Measurements from ENCODE around the gene FAM114A1. TPM values are rescaled to one million over a fixed set of nuclear protein-coding genes. Genes with fewer than 3 reads are reported as not detected.

Gene FAM114A1
- total and polyA plus RNA-seq, 4 donors: 22.1 to 108 (median 53.9) TPM

DNA sequence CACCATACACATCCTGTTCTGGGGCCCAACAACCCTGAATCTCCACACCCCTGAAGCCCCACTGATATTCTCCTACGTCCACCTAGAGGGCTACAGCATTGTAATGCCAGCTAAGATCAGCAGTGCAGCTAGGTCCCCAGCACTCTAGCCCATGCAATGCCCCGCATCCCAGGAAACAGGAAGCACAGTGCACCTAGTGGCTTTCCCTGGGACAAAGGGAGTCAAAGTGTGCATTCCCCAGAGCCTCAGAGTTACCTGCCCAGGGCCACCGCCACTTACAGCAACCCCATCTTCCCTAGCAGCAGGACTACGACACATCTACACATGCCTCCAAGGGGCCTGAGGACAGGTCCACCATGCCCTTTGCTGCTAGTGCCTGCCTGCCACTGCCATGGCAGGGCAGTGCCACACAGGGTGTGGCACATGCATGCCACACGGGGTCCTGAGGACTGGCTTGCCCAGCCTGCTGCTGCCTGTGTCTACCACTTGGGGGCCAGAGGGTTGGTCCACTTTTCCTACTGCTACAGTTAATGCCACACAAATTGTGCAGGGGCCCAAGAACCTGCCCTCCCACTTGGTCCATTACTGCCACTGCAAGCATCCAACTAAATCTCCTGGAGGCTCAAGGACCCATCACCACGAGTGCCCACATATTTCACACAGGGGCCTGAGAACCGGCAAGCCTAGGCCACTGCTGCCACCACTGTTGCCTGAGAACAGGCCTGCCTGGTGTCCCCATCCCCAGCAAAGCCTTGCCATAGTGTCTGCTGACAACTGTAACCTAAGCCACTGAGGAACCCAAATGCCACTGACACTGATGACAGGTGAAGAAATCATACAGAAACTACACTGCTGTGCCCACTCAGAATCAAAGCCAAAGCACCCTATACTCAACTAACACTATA, 34.7 kb upstream of the FAM114A1 start:
- no peaks in the 10 kb centered on the region for H3K36me3 ChIP-seq (ENCODE audit: control insufficient read depth in 4 of 4, insufficient read depth in 3 of 4, low read depth in 1 of 4, low read length in 3 of 4)
- H3K4me3 ChIP-seq (ENCODE audit: low read depth in 1 of 3, low read length in 3 of 3): no peak overlapping the region
- no peaks in the 10 kb centered on the region for H3K4me1 ChIP-seq (ENCODE audit: control insufficient read depth in 4 of 4, insufficient read depth in 4 of 4, low read length in 3 of 4)
- no peaks in the 10 kb centered on the region for H3K27me3 ChIP-seq (ENCODE audit: control insufficient read depth in 4 of 4, insufficient read depth in 4 of 4, low read length in 3 of 4)
- no peak overlapping the region for H3K9ac ChIP-seq (ENCODE audit: low read depth in 1 of 2, low read length in 2 of 2)
- H3K27ac ChIP-seq (ENCODE audit: low read depth in 1 of 2, low read length in 2 of 2): no peak overlapping the region
- WGBS: 94% methylated on average over 7 of the region's 7 CpGs
- no peak for TF ChIP-seq GABPA (IDR thresholded peaks at IDR 0.05 in 1 of 2, conservative IDR thresholded peaks at IDR 0.05 in 1 of 2)
- no peak for DNase-seq (ENCODE audit: low spot score)
- H3K9me3 ChIP-seq (ENCODE audit: control insufficient read depth in 4 of 4, low read length in 3 of 4): no peaks in the 10 kb centered on the region

GRCh38 chr4:38834570-38834969, 33.0 kb upstream of the FAM114A1 start:
- H3K27ac ChIP-seq (ENCODE audit: low read depth in 1 of 2, low read length in 2 of 2): no peak overlapping the region
- H3K9ac ChIP-seq (ENCODE audit: low read depth in 1 of 2, low read length in 2 of 2): no peak overlapping the region
- no peak overlapping the region for H3K4me3 ChIP-seq (ENCODE audit: low read depth in 1 of 3, low read length in 3 of 3)
- H3K4me1 ChIP-seq (ENCODE audit: control insufficient read depth in 4 of 4, insufficient read depth in 4 of 4, low read length in 3 of 4): no peaks in the 10 kb centered on the region
- no peaks in the 10 kb centered on the region for H3K36me3 ChIP-seq (ENCODE audit: control insufficient read depth in 4 of 4, insufficient read depth in 3 of 4, low read depth in 1 of 4, low read length in 3 of 4)
- no peaks in the 10 kb centered on the region for H3K27me3 ChIP-seq (ENCODE audit: control insufficient read depth in 4 of 4, insufficient read depth in 4 of 4, low read length in 3 of 4)
- no peaks in the 10 kb centered on the region for H3K9me3 ChIP-seq (ENCODE audit: control insufficient read depth in 4 of 4, low read length in 3 of 4)
- TF ChIP-seq, protein P1, sequence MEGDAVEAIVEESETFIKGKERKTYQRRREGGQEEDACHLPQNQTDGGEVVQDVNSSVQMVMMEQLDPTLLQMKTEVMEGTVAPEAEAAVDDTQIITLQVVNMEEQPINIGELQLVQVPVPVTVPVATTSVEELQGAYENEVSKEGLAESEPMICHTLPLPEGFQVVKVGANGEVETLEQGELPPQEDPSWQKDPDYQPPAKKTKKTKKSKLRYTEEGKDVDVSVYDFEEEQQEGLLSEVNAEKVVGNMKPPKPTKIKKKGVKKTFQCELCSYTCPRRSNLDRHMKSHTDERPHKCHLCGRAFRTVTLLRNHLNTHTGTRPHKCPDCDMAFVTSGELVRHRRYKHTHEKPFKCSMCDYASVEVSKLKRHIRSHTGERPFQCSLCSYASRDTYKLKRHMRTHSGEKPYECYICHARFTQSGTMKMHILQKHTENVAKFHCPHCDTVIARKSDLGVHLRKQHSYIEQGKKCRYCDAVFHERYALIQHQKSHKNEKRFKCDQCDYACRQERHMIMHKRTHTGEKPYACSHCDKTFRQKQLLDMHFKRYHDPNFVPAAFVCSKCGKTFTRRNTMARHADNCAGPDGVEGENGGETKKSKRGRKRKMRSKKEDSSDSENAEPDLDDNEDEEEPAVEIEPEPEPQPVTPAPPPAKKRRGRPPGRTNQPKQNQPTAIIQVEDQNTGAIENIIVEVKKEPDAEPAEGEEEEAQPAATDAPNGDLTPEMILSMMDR (IDR thresholded peaks at IDR 0.05; ENCODE audit: low read depth, low read length, missing input control): no peak
- no peak for TF ChIP-seq FOXA1 (IDR thresholded peaks at IDR 0.05)
- WGBS: 98% methylated on average over 4 of the region's 4 CpGs
- no peak for DNase-seq (ENCODE audit: low spot score)

DNA sequence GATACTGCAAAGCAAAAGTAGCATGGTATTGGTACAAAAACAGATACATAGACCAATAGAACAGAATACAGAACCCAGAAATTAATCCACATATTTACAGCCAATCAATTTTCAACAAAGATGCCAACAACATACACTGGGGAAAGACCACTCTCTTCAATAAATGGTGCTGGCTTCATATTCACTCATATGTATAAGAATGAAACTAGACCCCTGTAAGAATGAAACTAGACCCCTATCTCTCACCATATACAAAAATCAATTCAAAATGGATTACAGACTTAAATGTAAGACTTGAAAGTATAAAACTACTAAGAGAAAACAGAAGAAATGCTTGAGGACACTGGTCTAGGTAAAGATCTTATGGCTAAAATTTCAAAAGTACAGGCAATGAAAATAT, 30.3 kb upstream of the FAM114A1 start:
- Histone ChIP-seq H3K4me3 (ENCODE audit: low read depth in 1 of 3, low read length in 3 of 3) (no peak overlapping the region), H3K36me3 (ENCODE audit: control insufficient read depth in 4 of 4, insufficient read depth in 3 of 4, low read depth in 1 of 4, low read length in 3 of 4) (no peaks in the 10 kb centered on the region), H3K27ac (ENCODE audit: low read depth in 1 of 2, low read length in 2 of 2) (no peak overlapping the region), H3K9ac (ENCODE audit: low read depth in 1 of 2, low read length in 2 of 2) (no peak overlapping the region), H3K27me3 (ENCODE audit: control insufficient read depth in 4 of 4, insufficient read depth in 4 of 4, low read length in 3 of 4) (no peaks in the 10 kb centered on the region), H3K9me3 (ENCODE audit: control insufficient read depth in 4 of 4, low read length in 3 of 4) (no peaks in the 10 kb centered on the region), H3K4me1 (ENCODE audit: control insufficient read depth in 4 of 4, insufficient read depth in 4 of 4, low read length in 3 of 4) (no peaks in the 10 kb centered on the region)
- no peak for TF ChIP-seq FOXA1 (IDR thresholded peaks at IDR 0.05)
- TF ChIP-seq FOXA2 (IDR thresholded peaks at IDR 0.05): no peak
- no peak for TF ChIP-seq ZBTB33 (IDR thresholded peaks at IDR 0.05)
- no peak for TF ChIP-seq HNF4G (IDR thresholded peaks at IDR 0.05)
- TF ChIP-seq, protein P1 (IDR thresholded peaks at IDR 0.05; ENCODE audit: low read depth, low read length, missing input control): no peak
- TF ChIP-seq GABPA (IDR thresholded peaks at IDR 0.05 in 1 of 2, conservative IDR thresholded peaks at IDR 0.05 in 1 of 2): no peak
- no peak for TF ChIP-seq EGR1 (IDR thresholded peaks at IDR 0.05; ENCODE audit: low read depth in 2 of 2)
- no peak for DNase-seq (ENCODE audit: low spot score)

Measured in liver (tissue), 9 donors.